Hepatocyte (in vitro differentiated cells): Measurements from ENCODE around the gene RBFOX2.

Experiments used
- EZH2 ChIP-seq: fragments of 200-600 bp; sonication (generic); IDR thresholded peaks from 2 replicates; pipeline ENCODE4 v1.6.1; 2016; ENCODE audit warnings: antibody characterized with exemption, mild to moderate bottlenecking, borderline replicate concordance
- TF ChIP-seq, protein P1 (sequence below): fragments of 200-600 bp; sonication (generic); IDR thresholded peaks from 2 replicates; pipeline ENCODE4 v1.5.1; 2016; ENCODE audit warnings: antibody characterized with exemption, mild to moderate bottlenecking; ENCODE audit not compliant: poor library complexity

GRCh38 chr22:35799150-35799549 lies 229.5 kb downstream of the RBFOX2 start:
- TF ChIP-seq, protein P1, sequence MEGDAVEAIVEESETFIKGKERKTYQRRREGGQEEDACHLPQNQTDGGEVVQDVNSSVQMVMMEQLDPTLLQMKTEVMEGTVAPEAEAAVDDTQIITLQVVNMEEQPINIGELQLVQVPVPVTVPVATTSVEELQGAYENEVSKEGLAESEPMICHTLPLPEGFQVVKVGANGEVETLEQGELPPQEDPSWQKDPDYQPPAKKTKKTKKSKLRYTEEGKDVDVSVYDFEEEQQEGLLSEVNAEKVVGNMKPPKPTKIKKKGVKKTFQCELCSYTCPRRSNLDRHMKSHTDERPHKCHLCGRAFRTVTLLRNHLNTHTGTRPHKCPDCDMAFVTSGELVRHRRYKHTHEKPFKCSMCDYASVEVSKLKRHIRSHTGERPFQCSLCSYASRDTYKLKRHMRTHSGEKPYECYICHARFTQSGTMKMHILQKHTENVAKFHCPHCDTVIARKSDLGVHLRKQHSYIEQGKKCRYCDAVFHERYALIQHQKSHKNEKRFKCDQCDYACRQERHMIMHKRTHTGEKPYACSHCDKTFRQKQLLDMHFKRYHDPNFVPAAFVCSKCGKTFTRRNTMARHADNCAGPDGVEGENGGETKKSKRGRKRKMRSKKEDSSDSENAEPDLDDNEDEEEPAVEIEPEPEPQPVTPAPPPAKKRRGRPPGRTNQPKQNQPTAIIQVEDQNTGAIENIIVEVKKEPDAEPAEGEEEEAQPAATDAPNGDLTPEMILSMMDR, result no peak
- TF ChIP-seq EZH2, result no peak
